Measurements from ENCODE around the gene TENM3.

Gene TENM3

DNA sequence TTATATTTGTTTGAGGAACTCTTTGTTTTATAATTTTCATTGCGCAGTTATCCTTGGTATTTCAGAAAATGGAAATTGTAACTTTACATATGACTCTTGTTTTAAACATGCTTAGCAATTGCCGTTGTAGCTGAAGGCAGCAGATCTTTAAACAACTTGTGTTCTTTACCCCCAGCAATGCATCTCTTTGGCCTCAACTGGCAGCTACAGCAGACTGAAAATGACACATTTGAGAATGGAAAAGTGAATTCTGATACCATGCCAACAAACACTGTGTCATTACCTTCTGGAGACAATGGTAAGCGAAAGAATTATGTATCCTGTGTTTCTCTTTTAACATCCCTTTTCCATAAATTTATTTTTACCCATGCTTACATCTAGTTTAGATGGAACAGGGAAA is 410.4 kb downstream of the TENM3 start:
- Histone ChIP-seq H3K36me3 (ENCODE audit: low read depth) (no peaks in the 10 kb centered on the region), H3K4me1 (ENCODE audit: insufficient read depth, poor library complexity, severe bottlenecking) (no peaks in the 10 kb centered on the region), H3K4me3 (ENCODE audit: severe bottlenecking) (no peak overlapping the region), H3K27me3 (ENCODE audit: insufficient read depth, poor library complexity, severe bottlenecking) (no peaks in the 10 kb centered on the region), H3K27ac (ENCODE audit: poor library complexity, severe bottlenecking) (no peak overlapping the region), H3K9me3 (ENCODE audit: severe bottlenecking) (no peaks in the 10 kb centered on the region)
- ATAC-seq (ENCODE audit: low read depth) (no peak), DNase-seq (ENCODE audit: low spot score) (no peak)
- TF ChIP-seq, protein P1, sequence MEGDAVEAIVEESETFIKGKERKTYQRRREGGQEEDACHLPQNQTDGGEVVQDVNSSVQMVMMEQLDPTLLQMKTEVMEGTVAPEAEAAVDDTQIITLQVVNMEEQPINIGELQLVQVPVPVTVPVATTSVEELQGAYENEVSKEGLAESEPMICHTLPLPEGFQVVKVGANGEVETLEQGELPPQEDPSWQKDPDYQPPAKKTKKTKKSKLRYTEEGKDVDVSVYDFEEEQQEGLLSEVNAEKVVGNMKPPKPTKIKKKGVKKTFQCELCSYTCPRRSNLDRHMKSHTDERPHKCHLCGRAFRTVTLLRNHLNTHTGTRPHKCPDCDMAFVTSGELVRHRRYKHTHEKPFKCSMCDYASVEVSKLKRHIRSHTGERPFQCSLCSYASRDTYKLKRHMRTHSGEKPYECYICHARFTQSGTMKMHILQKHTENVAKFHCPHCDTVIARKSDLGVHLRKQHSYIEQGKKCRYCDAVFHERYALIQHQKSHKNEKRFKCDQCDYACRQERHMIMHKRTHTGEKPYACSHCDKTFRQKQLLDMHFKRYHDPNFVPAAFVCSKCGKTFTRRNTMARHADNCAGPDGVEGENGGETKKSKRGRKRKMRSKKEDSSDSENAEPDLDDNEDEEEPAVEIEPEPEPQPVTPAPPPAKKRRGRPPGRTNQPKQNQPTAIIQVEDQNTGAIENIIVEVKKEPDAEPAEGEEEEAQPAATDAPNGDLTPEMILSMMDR (IDR thresholded peaks at IDR 0.05; ENCODE audit: poor library complexity, severe bottlenecking) = no peak

DNA sequence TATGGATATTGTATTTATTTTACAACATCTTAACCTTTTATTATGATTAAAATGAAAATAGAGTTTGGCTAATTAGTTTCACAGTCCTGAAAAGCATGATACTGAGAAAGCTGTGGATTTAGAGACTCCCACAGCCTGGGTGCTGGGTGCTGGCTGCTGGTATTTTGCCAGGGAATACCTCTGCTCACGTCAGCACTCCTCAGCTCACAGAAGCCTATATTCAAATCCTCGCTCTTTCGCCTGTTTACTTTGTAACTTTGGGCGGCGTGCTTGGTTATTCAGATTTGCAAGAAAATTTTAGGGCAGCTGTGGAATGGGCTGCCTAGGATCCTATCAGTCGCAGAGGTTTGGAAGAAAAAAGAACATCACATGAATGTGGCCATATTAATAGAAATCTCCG is 412.1 kb downstream of the TENM3 start:
- Histone ChIP-seq H3K4me1 (ENCODE audit: insufficient read depth, poor library complexity, severe bottlenecking) (no peaks in the 10 kb centered on the region), H3K36me3 (ENCODE audit: low read depth) (no peaks in the 10 kb centered on the region), H3K27me3 (ENCODE audit: insufficient read depth, poor library complexity, severe bottlenecking) (no peaks in the 10 kb centered on the region), H3K9me3 (ENCODE audit: severe bottlenecking) (no peaks in the 10 kb centered on the region), H3K4me3 (ENCODE audit: severe bottlenecking) (no peak overlapping the region), H3K27ac (ENCODE audit: poor library complexity, severe bottlenecking) (no peak overlapping the region)
- ATAC-seq (ENCODE audit: low read depth) (no peak), DNase-seq (ENCODE audit: low spot score) (no peak)
- TF ChIP-seq, protein P1 (IDR thresholded peaks at IDR 0.05; ENCODE audit: poor library complexity, severe bottlenecking) = no peak

DNA sequence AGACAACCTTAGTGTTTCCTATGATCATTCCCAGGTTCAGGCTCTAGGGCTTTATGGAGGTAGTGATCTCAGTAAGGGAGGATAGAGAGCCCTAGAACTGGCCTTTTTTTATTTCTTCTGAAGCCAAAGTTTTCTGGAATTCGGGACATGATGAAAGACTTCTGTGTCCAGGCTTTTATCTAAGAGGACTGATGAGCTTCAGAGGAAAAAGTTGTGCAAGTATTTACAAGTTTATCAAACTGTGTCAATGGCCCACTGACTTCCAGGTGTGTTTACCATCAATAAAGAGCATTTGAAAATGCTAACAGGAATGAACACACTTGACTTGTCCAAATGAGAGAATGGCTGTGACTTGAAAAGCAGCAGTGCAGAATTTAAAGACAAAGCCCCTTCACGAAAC is 419.3 kb downstream of the TENM3 start:
- ATAC-seq (ENCODE audit: low read depth) (no peak), DNase-seq (ENCODE audit: low spot score) (no peak)
- no peaks in the 10 kb centered on the region for H3K36me3 ChIP-seq (ENCODE audit: low read depth)
- no peak overlapping the region for H3K4me3 ChIP-seq (ENCODE audit: severe bottlenecking)
- no peaks in the 10 kb centered on the region for H3K4me1 ChIP-seq (ENCODE audit: insufficient read depth, poor library complexity, severe bottlenecking)
- TF ChIP-seq, protein P1 (IDR thresholded peaks at IDR 0.05; ENCODE audit: poor library complexity, severe bottlenecking) = no peak
- H3K9me3 ChIP-seq (ENCODE audit: severe bottlenecking) = no peaks in the 10 kb centered on the region
- H3K27me3 ChIP-seq (ENCODE audit: insufficient read depth, poor library complexity, severe bottlenecking) = no peaks in the 10 kb centered on the region
- H3K27ac ChIP-seq (ENCODE audit: poor library complexity, severe bottlenecking) = no peak overlapping the region

DNA sequence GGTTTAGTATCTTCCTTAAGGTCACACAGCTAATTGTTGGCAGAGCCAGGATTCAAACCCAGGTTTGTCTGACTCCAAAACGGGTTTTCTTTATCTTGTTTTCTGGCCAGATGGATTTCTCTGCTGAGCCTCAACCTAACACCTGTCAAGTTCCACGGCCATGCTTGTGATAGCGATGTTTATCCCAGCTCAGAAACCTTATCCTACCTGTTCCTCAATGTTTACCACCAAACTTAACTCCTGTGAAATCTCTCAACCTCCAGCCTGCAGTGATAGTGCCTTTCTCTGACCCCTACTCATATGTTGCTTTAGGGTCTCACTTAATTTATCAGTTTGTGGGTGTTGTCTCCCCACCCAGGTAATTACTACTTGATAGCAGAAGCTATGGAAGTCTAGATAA is 428.0 kb downstream of the TENM3 start:
- Histone ChIP-seq H3K36me3 (ENCODE audit: low read depth) (no peaks in the 10 kb centered on the region), H3K27me3 (ENCODE audit: insufficient read depth, poor library complexity, severe bottlenecking) (no peaks in the 10 kb centered on the region), H3K9me3 (ENCODE audit: severe bottlenecking) (no peaks in the 10 kb centered on the region), H3K27ac (ENCODE audit: poor library complexity, severe bottlenecking) (no peak overlapping the region), H3K4me3 (ENCODE audit: severe bottlenecking) (no peak overlapping the region), H3K4me1 (ENCODE audit: insufficient read depth, poor library complexity, severe bottlenecking) (no peaks in the 10 kb centered on the region)
- DNase-seq (ENCODE audit: low spot score) (no peak), ATAC-seq (ENCODE audit: low read depth) (no peak)
- TF ChIP-seq, protein P1 (IDR thresholded peaks at IDR 0.05; ENCODE audit: poor library complexity, severe bottlenecking) = no peak

DNA sequence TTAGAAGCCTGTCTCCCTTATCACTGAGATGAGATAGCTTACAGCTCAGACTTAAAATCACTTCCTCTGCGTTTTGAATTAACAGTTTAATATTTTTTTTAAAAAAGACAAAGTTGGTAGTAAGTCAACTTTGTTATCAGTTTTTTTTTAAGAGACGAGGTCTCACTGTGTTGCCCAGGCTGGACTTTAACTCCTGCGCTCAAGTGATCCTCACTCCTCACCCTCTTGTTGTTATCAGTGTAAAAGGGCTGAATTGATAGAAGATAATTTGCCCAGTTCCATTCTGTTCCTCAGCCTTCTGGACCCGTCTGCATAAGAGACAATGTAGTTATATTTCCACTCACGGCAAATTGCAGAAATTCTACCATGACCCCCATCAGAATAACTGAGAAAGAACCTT is 428.5 kb downstream of the TENM3 start:
- H3K4me1 ChIP-seq (ENCODE audit: insufficient read depth, poor library complexity, severe bottlenecking) = no peaks in the 10 kb centered on the region
- H3K27me3 ChIP-seq (ENCODE audit: insufficient read depth, poor library complexity, severe bottlenecking) = no peaks in the 10 kb centered on the region
- ATAC-seq (ENCODE audit: low read depth) (no peak), DNase-seq (ENCODE audit: low spot score) (no peak)
- TF ChIP-seq, protein P1 (IDR thresholded peaks at IDR 0.05; ENCODE audit: poor library complexity, severe bottlenecking) = no peak
- no peaks in the 10 kb centered on the region for H3K9me3 ChIP-seq (ENCODE audit: severe bottlenecking)
- H3K4me3 ChIP-seq (ENCODE audit: severe bottlenecking) = no peak overlapping the region
- no peaks in the 10 kb centered on the region for H3K36me3 ChIP-seq (ENCODE audit: low read depth)
- no peak overlapping the region for H3K27ac ChIP-seq (ENCODE audit: poor library complexity, severe bottlenecking)

All from RWPE2 (cell line).